Measurements from ENCODE around the gene TRAF3. TPM values are rescaled to one million over a fixed set of nuclear protein-coding genes. Genes with fewer than 3 reads are reported as not detected.

TRAF3 gene
- total RNA-seq, 1 experiment from 2014 or later = 11.2 TPM

DNA sequence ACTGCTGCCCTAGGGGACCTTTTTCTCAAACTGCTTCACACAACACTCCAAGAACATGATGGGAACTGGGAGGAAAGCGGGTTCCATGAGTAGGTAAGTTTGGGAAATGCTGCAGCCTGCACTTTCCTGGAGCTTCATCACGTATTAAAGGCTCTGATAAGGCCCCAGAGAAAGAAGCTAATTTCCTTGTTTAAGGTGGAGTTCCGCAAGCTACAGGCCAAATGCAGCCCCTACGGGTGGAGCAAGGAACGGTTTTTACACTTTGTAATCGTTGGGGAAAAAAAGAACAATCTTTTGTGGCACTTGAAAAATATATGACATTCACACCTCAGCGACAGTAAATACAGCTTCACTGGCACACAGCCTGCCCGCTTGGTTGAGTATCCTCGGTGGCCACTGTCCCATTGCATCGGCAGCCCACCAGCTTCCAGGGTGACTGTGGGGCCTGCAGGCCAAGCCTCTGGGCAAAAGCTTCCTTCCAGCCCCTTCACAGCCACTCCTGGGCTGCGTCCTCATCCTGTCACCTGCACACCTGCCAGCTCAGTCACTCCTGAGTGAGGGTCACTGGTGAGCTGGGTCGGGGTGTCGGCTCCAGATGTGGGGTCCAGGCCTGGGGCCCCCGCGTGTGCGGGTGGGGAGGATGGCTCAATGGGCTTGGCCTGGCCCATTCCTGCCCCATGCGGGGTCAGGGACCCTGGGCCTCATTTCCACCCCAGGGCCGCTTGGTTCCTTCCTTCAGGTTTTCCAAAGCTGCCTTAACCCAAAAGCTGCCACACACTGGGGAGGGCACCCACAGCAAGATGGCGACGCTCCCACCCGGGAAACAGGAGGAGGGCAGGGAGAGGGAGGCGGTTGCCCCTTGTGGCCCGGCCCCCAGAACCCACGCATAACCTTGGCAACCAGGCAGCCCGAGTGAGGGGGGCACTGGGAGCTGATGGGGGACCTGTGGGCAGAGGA, 147.7 kb downstream of the TRAF3 start:
- POLR2A ChIA-PET = interaction anchor here (0.8 kb wide), 1 partner anchor 193 kb away, joined by 4 read pairs; no protein-coding TSS in a partner anchor
- Mint-ChIP-seq H3K4me3 (no peak overlapping the region), H3K36me3 (no peaks in the 10 kb centered on the region), H3K27me3 (ENCODE audit: low read depth) (peaks cover 39% of the 10 kb centered on the region), H3K9me3 (no peaks in the 10 kb centered on the region), H3K27ac (no peak overlapping the region), H3K4me1 (peaks cover 11% of the 10 kb centered on the region)
- CTCF ChIA-PET = interaction anchor here (1.2 to 2.2 kb wide), 6 partner anchors 140 to 400 kb away, joined by 3 to 17 read pairs (median 4); no protein-coding TSS in a partner anchor
- TF ChIP-seq MXD4 (CRISPR knock-in tag; IDR thresholded peaks at IDR 0.05; ENCODE audit: borderline replicate concordance) (no peak), IRF2 (CRISPR knock-in tag; IDR thresholded peaks at IDR 0.05; ENCODE audit: borderline replicate concordance, low read depth) (no peak), ZNF396 (CRISPR knock-in tag; IDR thresholded peaks at IDR 0.05; ENCODE audit: borderline replicate concordance) (no peak), ZNF423 (CRISPR knock-in tag; IDR thresholded peaks at IDR 0.05) (no peak), ZNF232 (CRISPR knock-in tag; IDR thresholded peaks at IDR 0.05) (no peak), ZNF671 (CRISPR knock-in tag; IDR thresholded peaks at IDR 0.05) (no peak), TP53 (CRISPR knock-in tag; IDR thresholded peaks at IDR 0.05) (no peak), JUN (CRISPR knock-in tag; IDR thresholded peaks at IDR 0.05) (no peak), HMGA2 (CRISPR knock-in tag; IDR thresholded peaks at IDR 0.05) (no peak), NR1H2 (CRISPR knock-in tag; IDR thresholded peaks at IDR 0.05) (no peak), FOXK1 (CRISPR knock-in tag; IDR thresholded peaks at IDR 0.05) (no peak), GABPB1 (CRISPR knock-in tag; IDR thresholded peaks at IDR 0.05) (no peak)
- TF ChIP-seq, protein P1, sequence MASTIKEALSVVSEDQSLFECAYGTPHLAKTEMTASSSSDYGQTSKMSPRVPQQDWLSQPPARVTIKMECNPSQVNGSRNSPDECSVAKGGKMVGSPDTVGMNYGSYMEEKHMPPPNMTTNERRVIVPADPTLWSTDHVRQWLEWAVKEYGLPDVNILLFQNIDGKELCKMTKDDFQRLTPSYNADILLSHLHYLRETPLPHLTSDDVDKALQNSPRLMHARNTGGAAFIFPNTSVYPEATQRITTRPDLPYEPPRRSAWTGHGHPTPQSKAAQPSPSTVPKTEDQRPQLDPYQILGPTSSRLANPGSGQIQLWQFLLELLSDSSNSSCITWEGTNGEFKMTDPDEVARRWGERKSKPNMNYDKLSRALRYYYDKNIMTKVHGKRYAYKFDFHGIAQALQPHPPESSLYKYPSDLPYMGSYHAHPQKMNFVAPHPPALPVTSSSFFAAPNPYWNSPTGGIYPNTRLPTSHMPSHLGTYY (CRISPR knock-in tag; IDR thresholded peaks at IDR 0.05) = no peak
- TF ChIP-seq, protein P2, sequence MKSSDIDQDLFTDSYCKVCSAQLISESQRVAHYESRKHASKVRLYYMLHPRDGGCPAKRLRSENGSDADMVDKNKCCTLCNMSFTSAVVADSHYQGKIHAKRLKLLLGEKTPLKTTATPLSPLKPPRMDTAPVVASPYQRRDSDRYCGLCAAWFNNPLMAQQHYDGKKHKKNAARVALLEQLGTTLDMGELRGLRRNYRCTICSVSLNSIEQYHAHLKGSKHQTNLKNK (CRISPR knock-in tag; IDR thresholded peaks at IDR 0.05) = no peak
- TF ChIP-seq, protein P3, sequence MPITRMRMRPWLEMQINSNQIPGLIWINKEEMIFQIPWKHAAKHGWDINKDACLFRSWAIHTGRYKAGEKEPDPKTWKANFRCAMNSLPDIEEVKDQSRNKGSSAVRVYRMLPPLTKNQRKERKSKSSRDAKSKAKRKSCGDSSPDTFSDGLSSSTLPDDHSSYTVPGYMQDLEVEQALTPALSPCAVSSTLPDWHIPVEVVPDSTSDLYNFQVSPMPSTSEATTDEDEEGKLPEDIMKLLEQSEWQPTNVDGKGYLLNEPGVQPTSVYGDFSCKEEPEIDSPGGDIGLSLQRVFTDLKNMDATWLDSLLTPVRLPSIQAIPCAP (CRISPR knock-in tag; IDR thresholded peaks at IDR 0.05) = no peak
- TF ChIP-seq, protein P4, sequence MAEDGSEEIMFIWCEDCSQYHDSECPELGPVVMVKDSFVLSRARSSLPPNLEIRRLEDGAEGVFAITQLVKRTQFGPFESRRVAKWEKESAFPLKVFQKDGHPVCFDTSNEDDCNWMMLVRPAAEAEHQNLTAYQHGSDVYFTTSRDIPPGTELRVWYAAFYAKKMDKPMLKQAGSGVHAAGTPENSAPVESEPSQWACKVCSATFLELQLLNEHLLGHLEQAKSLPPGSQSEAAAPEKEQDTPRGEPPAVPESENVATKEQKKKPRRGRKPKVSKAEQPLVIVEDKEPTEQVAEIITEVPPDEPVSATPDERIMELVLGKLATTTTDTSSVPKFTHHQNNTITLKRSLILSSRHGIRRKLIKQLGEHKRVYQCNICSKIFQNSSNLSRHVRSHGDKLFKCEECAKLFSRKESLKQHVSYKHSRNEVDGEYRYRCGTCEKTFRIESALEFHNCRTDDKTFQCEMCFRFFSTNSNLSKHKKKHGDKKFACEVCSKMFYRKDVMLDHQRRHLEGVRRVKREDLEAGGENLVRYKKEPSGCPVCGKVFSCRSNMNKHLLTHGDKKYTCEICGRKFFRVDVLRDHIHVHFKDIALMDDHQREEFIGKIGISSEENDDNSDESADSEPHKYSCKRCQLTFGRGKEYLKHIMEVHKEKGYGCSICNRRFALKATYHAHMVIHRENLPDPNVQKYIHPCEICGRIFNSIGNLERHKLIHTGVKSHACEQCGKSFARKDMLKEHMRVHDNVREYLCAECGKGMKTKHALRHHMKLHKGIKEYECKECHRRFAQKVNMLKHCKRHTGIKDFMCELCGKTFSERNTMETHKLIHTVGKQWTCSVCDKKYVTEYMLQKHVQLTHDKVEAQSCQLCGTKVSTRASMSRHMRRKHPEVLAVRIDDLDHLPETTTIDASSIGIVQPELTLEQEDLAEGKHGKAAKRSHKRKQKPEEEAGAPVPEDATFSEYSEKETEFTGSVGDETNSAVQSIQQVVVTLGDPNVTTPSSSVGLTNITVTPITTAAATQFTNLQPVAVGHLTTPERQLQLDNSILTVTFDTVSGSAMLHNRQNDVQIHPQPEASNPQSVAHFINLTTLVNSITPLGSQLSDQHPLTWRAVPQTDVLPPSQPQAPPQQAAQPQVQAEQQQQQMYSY (CRISPR knock-in tag; IDR thresholded peaks at IDR 0.05) = no peak
- TF ChIP-seq, protein P5, sequence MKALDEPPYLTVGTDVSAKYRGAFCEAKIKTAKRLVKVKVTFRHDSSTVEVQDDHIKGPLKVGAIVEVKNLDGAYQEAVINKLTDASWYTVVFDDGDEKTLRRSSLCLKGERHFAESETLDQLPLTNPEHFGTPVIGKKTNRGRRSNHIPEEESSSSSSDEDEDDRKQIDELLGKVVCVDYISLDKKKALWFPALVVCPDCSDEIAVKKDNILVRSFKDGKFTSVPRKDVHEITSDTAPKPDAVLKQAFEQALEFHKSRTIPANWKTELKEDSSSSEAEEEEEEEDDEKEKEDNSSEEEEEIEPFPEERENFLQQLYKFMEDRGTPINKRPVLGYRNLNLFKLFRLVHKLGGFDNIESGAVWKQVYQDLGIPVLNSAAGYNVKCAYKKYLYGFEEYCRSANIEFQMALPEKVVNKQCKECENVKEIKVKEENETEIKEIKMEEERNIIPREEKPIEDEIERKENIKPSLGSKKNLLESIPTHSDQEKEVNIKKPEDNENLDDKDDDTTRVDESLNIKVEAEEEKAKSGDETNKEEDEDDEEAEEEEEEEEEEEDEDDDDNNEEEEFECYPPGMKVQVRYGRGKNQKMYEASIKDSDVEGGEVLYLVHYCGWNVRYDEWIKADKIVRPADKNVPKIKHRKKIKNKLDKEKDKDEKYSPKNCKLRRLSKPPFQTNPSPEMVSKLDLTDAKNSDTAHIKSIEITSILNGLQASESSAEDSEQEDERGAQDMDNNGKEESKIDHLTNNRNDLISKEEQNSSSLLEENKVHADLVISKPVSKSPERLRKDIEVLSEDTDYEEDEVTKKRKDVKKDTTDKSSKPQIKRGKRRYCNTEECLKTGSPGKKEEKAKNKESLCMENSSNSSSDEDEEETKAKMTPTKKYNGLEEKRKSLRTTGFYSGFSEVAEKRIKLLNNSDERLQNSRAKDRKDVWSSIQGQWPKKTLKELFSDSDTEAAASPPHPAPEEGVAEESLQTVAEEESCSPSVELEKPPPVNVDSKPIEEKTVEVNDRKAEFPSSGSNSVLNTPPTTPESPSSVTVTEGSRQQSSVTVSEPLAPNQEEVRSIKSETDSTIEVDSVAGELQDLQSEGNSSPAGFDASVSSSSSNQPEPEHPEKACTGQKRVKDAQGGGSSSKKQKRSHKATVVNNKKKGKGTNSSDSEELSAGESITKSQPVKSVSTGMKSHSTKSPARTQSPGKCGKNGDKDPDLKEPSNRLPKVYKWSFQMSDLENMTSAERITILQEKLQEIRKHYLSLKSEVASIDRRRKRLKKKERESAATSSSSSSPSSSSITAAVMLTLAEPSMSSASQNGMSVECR (CRISPR knock-in tag; IDR thresholded peaks at IDR 0.05; ENCODE audit: borderline replicate concordance) = no peak
- TF ChIP-seq, protein P6, sequence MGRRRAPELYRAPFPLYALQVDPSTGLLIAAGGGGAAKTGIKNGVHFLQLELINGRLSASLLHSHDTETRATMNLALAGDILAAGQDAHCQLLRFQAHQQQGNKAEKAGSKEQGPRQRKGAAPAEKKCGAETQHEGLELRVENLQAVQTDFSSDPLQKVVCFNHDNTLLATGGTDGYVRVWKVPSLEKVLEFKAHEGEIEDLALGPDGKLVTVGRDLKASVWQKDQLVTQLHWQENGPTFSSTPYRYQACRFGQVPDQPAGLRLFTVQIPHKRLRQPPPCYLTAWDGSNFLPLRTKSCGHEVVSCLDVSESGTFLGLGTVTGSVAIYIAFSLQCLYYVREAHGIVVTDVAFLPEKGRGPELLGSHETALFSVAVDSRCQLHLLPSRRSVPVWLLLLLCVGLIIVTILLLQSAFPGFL (CRISPR knock-in tag; IDR thresholded peaks at IDR 0.05; ENCODE audit: borderline replicate concordance) = no peak
- no peak for ATAC-seq
- DNase-seq (ENCODE audit: low spot score) = no peak

Measured in WTC11 (cell line).